OCI-LY3 (cell line): ENCODE results near the gene CCDC6.

Source experiments
- CTCF ChIP-seq: fragments of 200-600, 300-600 bp; sonication (generic); IDR thresholded peaks from 2 replicates; pipeline ENCODE4 v1.5.1; 2014; ENCODE audit warnings: antibody characterized with exemption, low read length, low read depth
- EZH2phosphoT487 ChIP-seq: fragments of 200-600 bp; shearing (Covaris generic); IDR thresholded peaks from 2 replicates; pipeline ENCODE4 v1.6.1; 2018; ENCODE audit warnings: antibody characterized with exemption, mixed run types, low read depth

DNA sequence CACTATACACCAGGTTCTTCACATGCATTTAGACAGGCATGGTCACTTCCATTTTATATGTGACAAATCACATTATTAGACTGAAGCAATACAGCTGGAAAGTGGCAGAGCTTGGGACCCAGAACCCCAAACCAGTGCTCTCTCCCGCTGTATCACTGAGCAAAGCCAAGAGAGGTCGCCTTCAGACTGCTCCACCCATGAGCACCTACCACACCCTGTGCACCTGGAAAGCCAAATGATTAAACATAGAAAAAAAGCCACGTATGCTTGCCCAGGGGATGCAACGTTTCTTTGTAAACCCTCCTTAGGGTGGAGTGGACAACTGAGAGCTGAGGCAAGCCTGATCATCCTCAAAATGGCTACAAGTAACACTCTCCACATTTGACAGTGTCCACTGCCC, 72.5 kb downstream of the CCDC6 start:
- TF ChIP-seq CTCF, result 0 out of 2 replicates have a peak, but pooled peaks have one; percentile 5
- no peak for TF ChIP-seq EZH2phosphoT487
